GM18873 (cell line): ENCODE data around the gene PLD1.

ENCODE experiments used
- ATAC-seq: cut with Tn5 transposase; IDR thresholded peaks from one replicate; pipeline ENCODE4 v1.9.1; 2021; ENCODE audit warnings: mild to moderate bottlenecking, moderate library complexity, moderate number of reproducible peaks; ENCODE audit not compliant: unreplicated experiment, low FRiP score

PLD1 gene

DNA sequence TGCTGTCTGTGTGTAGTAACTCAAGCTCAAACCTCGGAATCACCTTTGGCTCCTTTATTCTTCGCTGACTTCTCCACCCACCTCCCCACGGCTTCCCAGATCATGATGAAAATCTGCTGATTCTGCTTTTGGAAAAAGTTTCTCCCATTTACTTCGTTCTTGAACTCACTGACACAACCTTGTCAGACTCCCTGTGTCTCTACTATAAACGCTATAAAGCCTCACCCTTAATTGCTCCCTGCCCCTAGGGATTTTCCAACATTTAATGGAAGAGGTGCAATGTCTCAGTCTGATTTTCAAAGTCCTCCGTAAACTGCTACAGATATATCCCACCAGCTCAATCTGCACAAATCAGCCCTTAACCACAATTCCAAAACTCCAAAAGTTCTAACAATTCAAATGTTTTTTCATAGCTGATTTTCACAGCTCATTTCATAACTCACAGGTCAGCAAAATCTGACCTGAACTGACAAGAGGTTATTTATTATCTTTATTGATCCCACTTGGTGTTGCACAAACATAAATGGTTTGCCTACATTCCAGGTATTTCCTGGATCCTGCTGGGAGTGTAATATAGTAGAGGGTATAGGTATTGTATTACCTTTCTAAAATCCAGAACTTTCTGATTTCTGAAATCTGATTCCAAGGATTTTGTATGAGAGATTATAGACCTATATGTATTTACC lies 129.4 kb downstream of the PLD1 start:
- ATAC-seq = no peak

DNA sequence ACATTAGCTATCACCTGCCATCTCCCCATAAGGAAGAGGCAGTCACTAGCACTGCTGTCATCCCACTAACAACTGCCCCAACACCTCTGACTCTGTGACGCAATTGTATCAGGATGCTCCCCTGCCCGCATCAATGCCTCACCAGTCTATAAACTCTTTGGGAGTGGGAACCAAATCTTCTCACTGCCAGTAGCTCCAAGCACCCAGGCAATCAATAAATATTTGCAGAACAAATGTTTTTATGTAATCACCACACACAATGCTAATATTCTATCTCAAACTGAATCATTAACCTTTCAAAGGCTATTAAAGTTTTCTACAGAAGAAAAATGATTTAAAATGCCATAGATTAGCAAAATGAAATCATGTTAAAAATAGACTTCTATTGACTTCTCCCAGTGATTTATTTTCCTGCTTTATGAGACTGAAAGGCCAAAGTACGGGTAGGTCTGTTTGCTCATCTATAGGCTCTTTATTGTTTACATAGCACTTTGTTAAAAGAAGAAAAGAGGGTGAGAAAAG lies 131.3 kb downstream of the PLD1 start:
- no peak for ATAC-seq

- ATAC-seq = no peak
Observed at GRCh38 chr3:171677706-171678105, 132.6 kb downstream of the PLD1 start.

- no peak for ATAC-seq
Observed at GRCh38 chr3:171676601-171677175, 133.6 kb downstream of the PLD1 start.

DNA sequence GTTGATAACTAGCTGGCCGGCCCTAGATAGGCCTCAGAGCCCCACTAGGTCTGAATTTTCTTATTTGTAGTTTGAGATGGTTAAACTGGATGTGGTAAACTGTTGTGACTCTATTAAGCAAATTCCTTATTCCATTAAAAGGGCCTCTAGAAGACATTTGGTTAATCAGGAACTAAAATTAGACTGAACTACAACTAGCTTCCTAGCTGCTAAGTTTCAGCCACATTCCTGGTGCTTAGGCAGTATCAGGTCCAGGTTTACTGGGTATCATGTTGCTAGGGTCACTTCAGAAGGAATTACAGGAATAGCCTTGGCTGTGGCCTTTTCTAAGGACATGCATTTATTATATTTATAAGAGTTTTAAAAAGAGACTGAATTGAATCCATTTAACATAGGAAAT lies 136.3 kb downstream of the PLD1 start:
- ATAC-seq = no peak

GRCh38 chr3:171672538-171672937 lies 137.7 kb downstream of the PLD1 start:
- no peak for ATAC-seq

DNA sequence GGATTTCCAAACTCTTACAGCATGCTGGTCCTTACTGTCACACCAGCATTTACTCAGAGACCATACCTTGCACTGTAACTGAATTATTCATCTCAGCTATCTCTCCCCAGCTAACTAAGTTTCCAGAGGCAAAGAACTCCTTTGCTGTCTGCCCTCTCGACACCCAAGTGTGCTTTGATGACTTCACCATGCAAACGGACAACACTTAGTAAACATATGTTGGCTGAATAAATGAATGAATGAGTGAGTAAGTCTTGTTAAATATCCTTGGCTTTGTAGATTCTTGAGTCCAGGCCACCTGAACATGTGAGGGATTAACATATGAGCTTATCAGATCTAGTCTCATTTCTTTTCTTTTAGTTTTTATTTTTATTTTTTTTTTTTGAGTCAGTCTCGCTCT lies 138.2 kb downstream of the PLD1 start:
- no peak for ATAC-seq

DNA sequence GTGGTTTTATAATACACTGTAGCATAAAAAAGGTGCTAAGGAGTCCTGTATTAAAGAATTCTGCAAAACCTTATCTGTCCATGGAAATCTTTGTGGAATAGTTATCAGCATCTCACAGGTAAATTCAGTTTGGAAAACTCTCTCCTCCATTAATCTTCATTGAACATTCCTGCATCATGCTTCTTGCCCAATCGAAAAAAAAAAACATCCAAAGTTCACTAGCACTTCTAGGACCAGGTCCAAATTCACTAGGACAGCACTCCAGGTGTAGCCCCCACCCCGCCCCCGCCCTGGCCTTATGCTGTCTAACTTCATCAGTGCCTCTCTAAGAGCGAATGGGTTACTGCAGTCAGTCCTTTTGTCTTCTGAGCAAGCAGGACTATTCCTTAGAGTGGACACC lies 138.6 kb downstream of the PLD1 start:
- no peak for ATAC-seq

- ATAC-seq = no peak
Observed at GRCh38 chr3:171666516-171666915, 143.8 kb downstream of the PLD1 start.

GRCh38 chr3:171663805-171664204 lies 146.5 kb downstream of the PLD1 start:
- ATAC-seq = no peak

GRCh38 chr3:171661484-171661883 lies 148.8 kb downstream of the PLD1 start:
- no peak for ATAC-seq

DNA sequence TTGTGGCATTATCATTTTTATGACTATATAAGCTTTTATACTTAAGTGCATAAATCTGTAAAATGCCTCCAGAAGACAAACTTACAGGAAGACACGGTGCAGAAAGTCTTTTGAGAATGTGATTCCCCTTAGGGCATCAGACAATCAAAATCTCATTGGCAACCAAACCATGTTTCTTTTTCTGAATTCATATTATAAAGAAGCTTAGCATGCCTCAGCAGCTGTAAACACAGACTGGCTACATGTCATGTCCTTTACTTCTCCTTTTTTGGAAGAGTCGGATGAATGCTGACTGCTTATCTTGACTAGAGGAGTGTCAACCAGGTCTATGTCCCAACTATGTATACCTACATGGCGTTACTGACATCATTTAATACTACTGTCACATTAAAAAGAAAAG lies 150.1 kb downstream of the PLD1 start:
- ATAC-seq = no peak

DNA sequence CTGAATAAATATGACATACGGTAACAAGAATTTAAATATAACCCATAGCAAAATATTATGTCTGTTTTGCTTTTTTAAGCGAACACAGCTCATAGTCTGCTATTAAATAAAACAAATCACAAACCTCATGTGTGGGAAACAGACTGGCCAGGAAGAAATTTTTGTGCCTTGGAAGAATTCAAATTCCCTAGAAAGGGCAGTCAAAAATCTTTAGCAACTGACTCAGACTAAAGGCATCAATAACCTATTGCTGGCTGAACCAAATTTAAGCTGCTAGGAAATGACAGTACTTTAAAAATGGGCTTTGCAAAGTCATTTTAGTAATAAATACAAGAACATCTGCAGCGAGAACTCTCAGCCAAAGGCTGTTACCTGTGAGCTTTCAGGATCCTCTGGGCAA lies 151.4 kb downstream of the PLD1 start:
- ATAC-seq = no peak

DNA sequence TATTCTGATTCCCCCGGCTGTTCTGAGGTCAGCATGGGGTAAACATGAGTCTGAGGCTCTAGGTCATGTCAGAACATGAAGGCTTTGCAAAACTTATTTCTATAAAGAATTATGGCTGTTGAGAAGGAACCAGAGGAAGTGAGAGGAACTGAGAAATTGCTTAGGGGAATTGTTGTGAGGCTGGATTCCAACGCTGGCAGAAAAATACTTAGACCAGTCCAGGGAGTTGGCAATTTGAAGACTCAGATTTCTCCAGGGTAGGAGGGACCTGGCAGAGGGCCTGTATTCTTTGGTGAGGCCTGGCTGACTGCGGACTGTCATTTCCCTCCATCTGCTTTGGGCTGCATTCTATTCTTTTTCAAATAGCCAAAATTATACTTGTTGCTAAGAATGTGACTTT lies 155.5 kb downstream of the PLD1 start:
- no peak for ATAC-seq

GRCh38 chr3:171654326-171654725 lies 156.0 kb downstream of the PLD1 start:
- ATAC-seq = no peak

- ATAC-seq = no peak
Observed at GRCh38 chr3:171653701-171654100, 156.6 kb downstream of the PLD1 start.

DNA sequence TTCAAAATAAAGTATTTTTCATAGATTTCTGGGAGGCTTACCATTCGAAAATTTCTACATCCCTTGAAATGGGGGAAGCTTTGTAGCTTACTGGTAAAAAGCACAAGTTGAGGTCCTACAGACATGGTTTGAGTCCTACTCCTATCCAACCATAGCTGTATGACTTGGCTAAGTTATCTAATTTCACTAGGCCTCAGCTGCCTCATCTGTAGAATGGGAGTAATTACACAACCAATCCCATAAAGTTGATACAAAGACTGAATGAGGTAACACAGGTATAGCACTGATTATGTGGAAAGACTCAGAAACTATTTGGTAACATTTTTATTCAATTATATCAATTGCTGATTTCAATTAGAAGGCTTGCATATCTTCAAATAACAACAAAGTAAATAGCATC lies 157.4 kb downstream of the PLD1 start:
- no peak for ATAC-seq

DNA sequence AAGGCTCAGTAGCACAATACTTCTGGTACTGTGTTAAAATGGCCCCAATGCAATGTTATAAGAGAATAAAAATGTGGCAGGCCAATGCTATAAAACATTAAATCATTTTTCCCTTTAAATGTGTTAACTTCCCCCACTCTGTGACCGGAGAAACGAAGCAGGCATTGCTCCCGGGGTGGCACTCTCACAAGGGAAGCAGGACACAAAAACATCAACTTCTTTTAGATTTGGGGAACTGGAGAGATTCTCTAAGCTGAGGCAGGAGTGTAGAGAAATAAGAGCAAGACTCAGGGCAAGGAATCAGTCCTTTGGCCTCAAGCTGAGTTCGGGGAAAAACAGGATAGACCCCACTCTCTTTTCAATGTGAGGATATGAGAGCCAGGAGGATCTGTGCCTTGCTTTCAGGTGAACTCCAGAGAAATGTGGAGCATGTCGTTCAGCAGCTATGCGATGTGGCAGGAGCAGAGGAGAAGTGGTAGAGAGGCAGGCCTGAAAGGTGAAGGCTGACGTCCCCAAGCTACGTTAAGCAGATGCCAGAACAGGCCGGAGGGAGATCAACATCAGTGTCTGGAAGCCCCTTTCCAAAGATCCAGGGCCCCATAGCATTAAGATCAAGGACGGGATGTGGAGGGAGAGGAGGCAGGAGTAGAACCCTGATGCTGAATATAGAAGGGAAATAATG lies 160.2 kb downstream of the PLD1 start:
- ATAC-seq = no peak

- ATAC-seq = no peak
Observed at GRCh38 chr3:171649267-171649666, 161.0 kb downstream of the PLD1 start.

- ATAC-seq = no peak
Observed at GRCh38 chr3:171648069-171648468, 162.2 kb downstream of the PLD1 start.

- ATAC-seq = no peak
Observed at GRCh38 chr3:171646357-171647133, 163.7 kb downstream of the PLD1 start.
